K562 (cell line): Measurements from ENCODE around the gene CNTN5. TPM values are rescaled to one million over a fixed set of nuclear protein-coding genes. Genes with fewer than 3 reads are reported as not detected.

Experiments used
- ATAC-seq: fragments of 200-7000 bp; cut with Tn5 transposase; 3 replicates; pipeline ENCODE4 v1.9.1; 2020; ENCODE audit warnings: moderate library complexity
- BruUV-seq: library from RNA; stranded (reverse); fragments of 400-500 nt; replicated peaks from 2 replicates; lab custom pipeline; 2021; lab: Mats Ljungman, UMichigan
- CTCF ChIA-PET: fragments of 300-600 bp; formaldehyde crosslinking; extraction: SDS; loops from one replicate; lab custom pipeline; 2021; ENCODE audit warnings: low intra/inter-chr PET ratio; lab: Yijun Ruan, JAX
- POLR2A ChIA-PET: fragments of 300-600, 350-650 bp; sonication (Branson Sonifier 250); formaldehyde crosslinking; extraction: SDS; loops from one replicate; lab custom pipeline; 2021; ENCODE audit warnings: antibody characterized with exemption, inconsistent platforms; lab: Yijun Ruan, JAX
- DNase-seq, 4 experiments: peaks; one replicate each; pipeline versions ENCODE4 v3.0.0 to v3.0.0-alpha.2; 2011 to 2018; ENCODE audit warnings: low spot score in 3 of 4, mixed read lengths in 3 of 4; ENCODE audit errors: extremely low read depth in 1 of 4
- FAIRE-seq: peaks from 2 replicates; lab custom pipeline; 2011; peaks lifted over from hg19 to GRCh38; lab: Jason Lieb, UNC
- H2AFZ ChIP-seq: 2 replicates; pipeline ENCODE4 v1.6.0; 2011; ENCODE audit warnings: low read depth, low read length, control low read depth, inconsistent platforms
- H3K27ac ChIP-seq: fragments of 200-600 bp; 3 replicates; pipeline ENCODE4 v1.8.0; 2011; ENCODE audit warnings: low read depth, mild to moderate bottlenecking, control low read depth, inconsistent platforms, low read length, moderate library complexity, mixed read lengths; ENCODE audit errors: extremely low read depth
- H3K27me3 ChIP-seq, 2 experiments: fragments of 300-600 bp in 1 of 2; 2 replicates in 1 of 2; 3 replicates in 1 of 2; pipeline versions ENCODE4 v1.6.0 to v1.8.0; 2011; ENCODE audit warnings: inconsistent platforms in 2 of 2, low read length in 2 of 2, mild to moderate bottlenecking in 1 of 2, mixed read lengths in 1 of 2, moderate library complexity in 1 of 2; ENCODE audit not compliant: control insufficient read depth in 2 of 2, insufficient read depth in 2 of 2
- H3K36me3 ChIP-seq: fragments of 300-600 bp; 3 replicates; pipeline ENCODE4 v1.8.0; 2011; ENCODE audit warnings: mild to moderate bottlenecking, low read length, inconsistent platforms; ENCODE audit not compliant: control insufficient read depth, insufficient read depth
- H3K4me1 ChIP-seq, 2 experiments: fragments of 200-600 bp in 1 of 2; replicated peaks in 1 of 2; 2 replicates in 1 of 2; 3 replicates in 1 of 2; pipeline versions ENCODE4 v1.5.1 to v1.8.0; 2011; ENCODE audit warnings: inconsistent platforms in 2 of 2, low read length in 2 of 2, mild to moderate bottlenecking in 1 of 2, mixed read lengths in 1 of 2, moderate library complexity in 1 of 2; ENCODE audit not compliant: control insufficient read depth in 2 of 2, insufficient read depth in 2 of 2
- H3K4me2 ChIP-seq: 2 replicates; pipeline ENCODE4 v1.6.1; 2011; ENCODE audit warnings: low read length, control low read depth, inconsistent platforms, mixed read lengths; ENCODE audit not compliant: insufficient read depth
- H3K4me3 ChIP-seq: fragments of 200-600 bp; sonication (generic), shearing (Covaris generic); 2 replicates; pipeline ENCODE4 v1.5.1; 2016; ENCODE audit warnings: control low read depth, inconsistent platforms
- H3K79me2 ChIP-seq: fragments of 200-600 bp; 3 replicates; pipeline ENCODE4 v1.8.0; 2011; ENCODE audit warnings: low read length, inconsistent platforms; ENCODE audit not compliant: control insufficient read depth, insufficient read depth
- H3K9ac ChIP-seq, 2 experiments: 2 replicates each; pipeline versions ENCODE4 v1.6.0 to v1.6.1; 2011; ENCODE audit warnings: low read depth in 2 of 2, low read length in 2 of 2, control low read depth in 1 of 2, inconsistent platforms in 1 of 2, mild to moderate bottlenecking in 1 of 2, mixed read lengths in 1 of 2; ENCODE audit not compliant: insufficient read depth in 1 of 2
- H3K9me1 ChIP-seq: one replicate; pipeline ENCODE4 v1.6.0; 2011; ENCODE audit warnings: inconsistent platforms, mild to moderate bottlenecking, low read length, moderate library complexity; ENCODE audit not compliant: control insufficient read depth, insufficient read depth
- H3K9me3 ChIP-seq: replicated peaks from 2 replicates; pipeline ENCODE4 v1.5.1; 2011; ENCODE audit warnings: low read depth, low read length, inconsistent platforms; ENCODE audit not compliant: control insufficient read depth, insufficient read depth
- H4K20me1 ChIP-seq: replicated peaks from 2 replicates; pipeline ENCODE4 v1.6.1; 2011; ENCODE audit warnings: low read length, inconsistent platforms, mixed read lengths; ENCODE audit not compliant: control insufficient read depth, insufficient read depth
- HDAC1 ChIP-seq, 2 experiments: fragments of 450-650 bp; IDR thresholded peaks; 2 replicates each; pipeline ENCODE4 v1.6.1; 2016 to 2017; ENCODE audit warnings: inconsistent platforms in 1 of 2, mild to moderate bottlenecking in 1 of 2, moderate library complexity in 1 of 2
- POLR2A ChIP-seq: fragments of 450-650 bp; conservative IDR thresholded peaks from 2 replicates; pipeline ENCODE4 v1.6.1; 2016
- XRCC3 ChIP-seq: fragments of 450-650 bp; IDR thresholded peaks from 2 replicates; pipeline ENCODE4 v1.6.1; 2017; ENCODE audit warnings: mild to moderate bottlenecking, moderate library complexity
- ZFPM2 ChIP-seq: fragments of 250-450 bp; sonication (Bioruptor Pico); IDR thresholded peaks from 2 replicates; pipeline ENCODE4 v1.5.1; 2022; ENCODE audit warnings: mild to moderate bottlenecking
- ZNF695 ChIP-seq: fragments of 450-650 bp; formaldehyde crosslinking; IDR thresholded peaks from 2 replicates; pipeline ENCODE4 v1.4.0; 2020; ENCODE audit warnings: mild to moderate bottlenecking, moderate library complexity
- WGBS: fragments of 100-300 bp; shearing (Covaris generic); methylation state at CpG from one replicate; pipeline ENCODE4 v1.1.6; 2016; ENCODE audit warnings: low coverage, mixed read lengths; ENCODE audit not compliant: insufficient coverage; ENCODE audit errors: missing lambda C conversion rate; 5-methylcytosine and 5-hydroxymethylcytosine counted together
- in situ Hi-C: fragments of 300-500 bp; cut with MboI; formaldehyde crosslinking; loops from 4 replicates; pipeline ENCODE4 v1.15.0; 2018; ENCODE audit warnings: inconsistent platforms, mixed read lengths
- intact Hi-C: fragments of 100-400 bp; cut with micrococcal nuclease; formaldehyde crosslinking; loops from 2 replicates; pipeline ENCODE4 v1.14.2; 2022
- polyA plus RNA-seq, 8 experiments: library from polyadenylated mRNA; depleted of rRNA in 4 of 8; stranded (reverse) in 5 of 8; unstranded in 3 of 8; fragments of >200 nt; fragmentation: Nextera tagmentation in 2 of 8; fragmentation: Illumina TruSeq in 1 of 8; extraction: Ambion mirVana in 2 of 8; extraction: Trizol in 1 of 8; gene quantifications; 2 replicates each; pipeline versions ENCODE4 v1.2.1 to v1.2.3, GENCODE V29; 2011 to 2014; ENCODE audit warnings: inconsistent platforms in 1 of 8, missing spikeins in 1 of 8
- total RNA-seq, 7 experiments: library from RNA; depleted of rRNA in 6 of 7; stranded (reverse); fragments of >200 nt in 6 of 7; fragmentation: Illumina TruSeq in 2 of 7; extraction: Trizol in 2 of 7; gene quantifications; 2 replicates each; pipeline versions ENCODE4 v1.2.1 to v1.2.3, GENCODE V29; 2011 to 2021; ENCODE audit warnings: low replicate concordance in 1 of 7
- TF ChIP-seq, protein P1 (sequence below): fragments of 250-450 bp; sonication (Bioruptor Pico); IDR thresholded peaks from 2 replicates; pipeline ENCODE4 v1.4.0; 2020
- TF ChIP-seq, protein P2 (sequence below), 2 experiments: fragments of 450-650 bp in 1 of 2; sonication (generic) in 1 of 2; formaldehyde crosslinking; conservative IDR thresholded peaks; 2 replicates each; pipeline versions ENCODE4 v1.4.0 to v1.8.1; 2020 to 2022; ENCODE audit warnings: mild to moderate bottlenecking in 1 of 2, missing genetic modification reagents in 1 of 2
- TF ChIP-seq, protein P3 (sequence below): fragments of 250-450 bp; sonication (Bioruptor Pico); IDR thresholded peaks from 2 replicates; pipeline ENCODE4 v1.5.0; 2021; ENCODE audit warnings: mild to moderate bottlenecking, borderline replicate concordance
- TF ChIP-seq, protein P4 (sequence below): fragments of 250-450 bp; sonication (Bioruptor Pico); IDR thresholded peaks from 2 replicates; pipeline ENCODE4 v1.5.1; 2021; ENCODE audit warnings: mild to moderate bottlenecking

The CNTN5 gene
- total and polyA plus RNA-seq, 9 of the 15 experiments (the other 6 are each of a cell fraction or from before 2014, with no cell fraction given) = 0.03 TPM; not detected in 8

DNA sequence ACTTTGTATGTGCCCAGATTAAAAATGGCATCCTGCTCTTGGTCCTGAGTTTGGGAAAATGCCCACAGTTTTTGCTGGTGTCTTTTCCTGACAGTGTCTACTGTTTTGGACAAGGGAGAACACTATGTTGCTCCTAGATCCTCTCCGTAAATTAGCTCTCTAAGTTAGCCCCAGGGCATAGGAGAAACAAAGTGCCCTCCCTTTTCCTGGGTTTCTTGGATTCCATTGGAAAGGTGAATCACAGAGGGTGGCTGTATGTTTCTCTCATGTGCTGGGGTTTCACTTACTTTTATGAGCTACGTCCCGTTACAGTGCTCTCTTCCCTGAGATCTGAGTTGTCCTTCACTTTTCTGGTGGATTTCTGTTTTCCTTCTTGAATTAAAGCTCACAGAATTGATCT, 782.8 kb downstream of the CNTN5 start:
- no peaks in the 10 kb centered on the region for H4K20me1 ChIP-seq
- FAIRE-seq (no peak), DNase-seq (no peak), ATAC-seq (no peak)
- H3K4me1 ChIP-seq = no peaks in the 10 kb centered on the region
- CTCF ChIA-PET = no interaction called here
- H3K36me3 ChIP-seq = no peaks in the 10 kb centered on the region
- in situ Hi-C loops (no loop called here), intact Hi-C loops (no loop called here)
- no peaks in the 10 kb centered on the region for H3K27me3 ChIP-seq
- H3K79me2 ChIP-seq = no peaks in the 10 kb centered on the region
- 0% methylated on average over 3 of the region's 3 CpGs for WGBS
- no peaks in the 10 kb centered on the region for H3K9me3 ChIP-seq
- H3K9ac ChIP-seq = no peak overlapping the region
- POLR2A ChIA-PET = no interaction called here
- no peak overlapping the region for H2AFZ ChIP-seq
- BruUV-seq = no TSS peak
- no peak overlapping the region for H3K4me3 ChIP-seq
- H3K9me1 ChIP-seq = no peaks in the 10 kb centered on the region
- H3K27ac ChIP-seq = no peak overlapping the region
- H3K4me2 ChIP-seq = no peak overlapping the region
- TF ChIP-seq, protein P1, sequence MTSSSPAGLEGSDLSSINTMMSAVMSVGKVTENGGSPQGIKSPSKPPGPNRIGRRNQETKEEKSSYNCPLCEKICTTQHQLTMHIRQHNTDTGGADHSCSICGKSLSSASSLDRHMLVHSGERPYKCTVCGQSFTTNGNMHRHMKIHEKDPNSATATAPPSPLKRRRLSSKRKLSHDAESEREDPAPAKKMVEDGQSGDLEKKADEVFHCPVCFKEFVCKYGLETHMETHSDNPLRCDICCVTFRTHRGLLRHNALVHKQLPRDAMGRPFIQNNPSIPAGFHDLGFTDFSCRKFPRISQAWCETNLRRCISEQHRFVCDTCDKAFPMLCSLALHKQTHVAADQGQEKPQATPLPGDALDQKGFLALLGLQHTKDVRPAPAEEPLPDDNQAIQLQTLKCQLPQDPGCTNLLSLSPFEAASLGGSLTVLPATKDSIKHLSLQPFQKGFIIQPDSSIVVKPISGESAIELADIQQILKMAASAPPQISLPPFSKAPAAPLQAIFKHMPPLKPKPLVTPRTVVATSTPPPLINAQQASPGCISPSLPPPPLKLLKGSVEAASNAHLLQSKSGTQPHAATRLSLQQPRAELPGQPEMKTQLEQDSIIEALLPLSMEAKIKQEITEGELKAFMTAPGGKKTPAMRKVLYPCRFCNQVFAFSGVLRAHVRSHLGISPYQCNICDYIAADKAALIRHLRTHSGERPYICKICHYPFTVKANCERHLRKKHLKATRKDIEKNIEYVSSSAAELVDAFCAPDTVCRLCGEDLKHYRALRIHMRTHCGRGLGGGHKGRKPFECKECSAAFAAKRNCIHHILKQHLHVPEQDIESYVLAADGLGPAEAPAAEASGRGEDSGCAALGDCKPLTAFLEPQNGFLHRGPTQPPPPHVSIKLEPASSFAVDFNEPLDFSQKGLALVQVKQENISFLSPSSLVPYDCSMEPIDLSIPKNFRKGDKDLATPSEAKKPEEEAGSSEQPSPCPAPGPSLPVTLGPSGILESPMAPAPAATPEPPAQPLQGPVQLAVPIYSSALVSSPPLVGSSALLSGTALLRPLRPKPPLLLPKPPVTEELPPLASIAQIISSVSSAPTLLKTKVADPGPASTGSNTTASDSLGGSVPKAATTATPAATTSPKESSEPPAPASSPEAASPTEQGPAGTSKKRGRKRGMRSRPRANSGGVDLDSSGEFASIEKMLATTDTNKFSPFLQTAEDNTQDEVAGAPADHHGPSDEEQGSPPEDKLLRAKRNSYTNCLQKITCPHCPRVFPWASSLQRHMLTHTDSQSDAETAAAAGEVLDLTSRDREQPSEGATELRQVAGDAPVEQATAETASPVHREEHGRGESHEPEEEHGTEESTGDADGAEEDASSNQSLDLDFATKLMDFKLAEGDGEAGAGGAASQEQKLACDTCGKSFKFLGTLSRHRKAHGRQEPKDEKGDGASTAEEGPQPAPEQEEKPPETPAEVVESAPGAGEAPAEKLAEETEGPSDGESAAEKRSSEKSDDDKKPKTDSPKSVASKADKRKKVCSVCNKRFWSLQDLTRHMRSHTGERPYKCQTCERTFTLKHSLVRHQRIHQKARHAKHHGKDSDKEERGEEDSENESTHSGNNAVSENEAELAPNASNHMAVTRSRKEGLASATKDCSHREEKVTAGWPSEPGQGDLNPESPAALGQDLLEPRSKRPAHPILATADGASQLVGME (CRISPR knock-in tag) = no peak
- TF ChIP-seq, protein P2, sequence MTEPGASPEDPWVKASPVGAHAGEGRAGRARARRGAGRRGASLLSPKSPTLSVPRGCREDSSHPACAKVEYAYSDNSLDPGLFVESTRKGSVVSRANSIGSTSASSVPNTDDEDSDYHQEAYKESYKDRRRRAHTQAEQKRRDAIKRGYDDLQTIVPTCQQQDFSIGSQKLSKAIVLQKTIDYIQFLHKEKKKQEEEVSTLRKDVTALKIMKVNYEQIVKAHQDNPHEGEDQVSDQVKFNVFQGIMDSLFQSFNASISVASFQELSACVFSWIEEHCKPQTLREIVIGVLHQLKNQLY (CRISPR knock-in tag; conservative IDR thresholded peaks at IDR 0.05) = no peak
- TF ChIP-seq, protein P3, sequence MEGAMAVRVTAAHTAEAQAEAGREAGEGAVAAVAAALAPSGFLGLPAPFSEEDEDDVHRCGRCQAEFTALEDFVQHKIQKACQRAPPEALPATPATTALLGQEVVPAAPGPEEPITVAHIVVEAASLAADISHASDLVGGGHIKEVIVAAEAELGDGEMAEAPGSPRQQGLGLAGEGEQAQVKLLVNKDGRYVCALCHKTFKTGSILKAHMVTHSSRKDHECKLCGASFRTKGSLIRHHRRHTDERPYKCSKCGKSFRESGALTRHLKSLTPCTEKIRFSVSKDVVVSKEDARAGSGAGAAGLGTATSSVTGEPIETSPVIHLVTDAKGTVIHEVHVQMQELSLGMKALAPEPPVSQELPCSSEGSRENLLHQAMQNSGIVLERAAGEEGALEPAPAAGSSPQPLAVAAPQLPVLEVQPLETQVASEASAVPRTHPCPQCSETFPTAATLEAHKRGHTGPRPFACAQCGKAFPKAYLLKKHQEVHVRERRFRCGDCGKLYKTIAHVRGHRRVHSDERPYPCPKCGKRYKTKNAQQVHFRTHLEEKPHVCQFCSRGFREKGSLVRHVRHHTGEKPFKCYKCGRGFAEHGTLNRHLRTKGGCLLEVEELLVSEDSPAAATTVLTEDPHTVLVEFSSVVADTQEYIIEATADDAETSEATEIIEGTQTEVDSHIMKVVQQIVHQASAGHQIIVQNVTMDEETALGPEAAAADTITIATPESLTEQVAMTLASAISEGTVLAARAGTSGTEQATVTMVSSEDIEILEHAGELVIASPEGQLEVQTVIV (CRISPR knock-in tag) = no peak
- TF ChIP-seq HDAC1 (IDR thresholded peaks at IDR 0.05) (no peak), POLR2A (no peak), XRCC3 (no peak), ZFPM2 (CRISPR knock-in tag) (no peak), ZNF695 (CRISPR knock-in tag) (no peak)
- TF ChIP-seq, protein P4, sequence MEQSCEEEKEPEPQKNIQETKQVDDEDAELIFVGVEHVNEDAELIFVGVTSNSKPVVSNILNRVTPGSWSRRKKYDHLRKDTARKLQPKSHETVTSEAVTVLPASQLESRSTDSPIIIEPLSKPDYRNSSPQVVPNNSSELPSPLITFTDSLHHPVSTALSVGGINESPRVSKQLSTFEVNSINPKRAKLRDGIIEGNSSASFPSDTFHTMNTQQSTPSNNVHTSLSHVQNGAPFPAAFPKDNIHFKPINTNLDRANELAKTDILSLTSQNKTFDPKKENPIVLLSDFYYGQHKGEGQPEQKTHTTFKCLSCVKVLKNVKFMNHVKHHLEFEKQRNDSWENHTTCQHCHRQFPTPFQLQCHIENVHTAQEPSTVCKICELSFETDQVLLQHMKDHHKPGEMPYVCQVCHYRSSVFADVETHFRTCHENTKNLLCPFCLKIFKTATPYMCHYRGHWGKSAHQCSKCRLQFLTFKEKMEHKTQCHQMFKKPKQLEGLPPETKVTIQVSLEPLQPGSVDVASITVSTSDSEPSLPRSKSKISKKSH (CRISPR knock-in tag) = no peak
